GM23338 (cell line): ENCODE data around the gene CCDC187. TPM values are rescaled to one million over a fixed set of nuclear protein-coding genes. Genes with fewer than 3 reads are reported as not detected.

ENCODE experiments used
- ATAC-seq: fragments of 200-7000 bp; cut with Tn5 transposase; 3 replicates; pipeline ENCODE4 v1.9.1; 2020
- DNase-seq: peaks from one replicate; pipeline ENCODE4 v3.0.0-alpha.2; 2015; ENCODE audit warnings: low spot score
- H2AFZ ChIP-seq: fragments of 200-600 bp; sonication (generic); 2 replicates; pipeline ENCODE4 v1.8.0; 2016; ENCODE audit warnings: antibody characterized with exemption, mild to moderate bottlenecking, moderate library complexity
- H3F3A ChIP-seq: fragments of 200-600 bp; sonication (generic); replicated peaks from 2 replicates; pipeline ENCODE4 v1.8.0; 2017; ENCODE audit warnings: antibody characterized with exemption, mixed run types, low read depth
- H3K27ac ChIP-seq: fragments of 200-600 bp; sonication (generic); 2 replicates; pipeline ENCODE4 v1.6.1; 2016; ENCODE audit warnings: low read depth
- H3K27me3 ChIP-seq: fragments of 200-600 bp; sonication (generic); 2 replicates; pipeline ENCODE4 v1.8.0; 2016; ENCODE audit warnings: mild to moderate bottlenecking, mixed run types, moderate library complexity; ENCODE audit not compliant: insufficient read depth
- H3K36me3 ChIP-seq: fragments of 200-600 bp; sonication (generic); 2 replicates; pipeline ENCODE4 v1.8.0; 2016; ENCODE audit warnings: mild to moderate bottlenecking; ENCODE audit not compliant: insufficient read depth
- H3K4me1 ChIP-seq: fragments of 200-600 bp; sonication (generic); 2 replicates; pipeline ENCODE4 v1.8.0; 2016; ENCODE audit warnings: mild to moderate bottlenecking, moderate library complexity; ENCODE audit not compliant: insufficient read depth
- H3K4me2 ChIP-seq: fragments of 200-600 bp; sonication (generic); 2 replicates; pipeline ENCODE4 v1.7.1; 2017; ENCODE audit warnings: mixed run types
- H3K4me3 ChIP-seq: fragments of 200-600 bp; sonication (generic); 2 replicates; pipeline ENCODE4 v1.6.1; 2016; ENCODE audit warnings: mixed run types
- H3K79me2 ChIP-seq: fragments of 200-600 bp; sonication (generic); replicated peaks from 2 replicates; pipeline ENCODE4 v1.8.0; 2017; ENCODE audit warnings: mild to moderate bottlenecking; ENCODE audit not compliant: insufficient read depth
- H3K9me2 ChIP-seq: fragments of 200-600 bp; sonication (generic); 2 replicates; pipeline ENCODE4 v1.8.0; 2017; ENCODE audit not compliant: insufficient read depth
- H4K20me1 ChIP-seq: fragments of 200-600 bp; sonication (generic); replicated peaks from 2 replicates; pipeline ENCODE4 v1.8.0; 2017; ENCODE audit warnings: mild to moderate bottlenecking; ENCODE audit not compliant: insufficient read depth
- H3K27ac Mint-ChIP-seq: 2 replicates; pipeline ENCODE4 v1.8.0; 2020; ENCODE audit warnings: inconsistent platforms, mild to moderate bottlenecking, moderate library complexity, mixed read lengths
- H3K27me3 Mint-ChIP-seq: 3 replicates; pipeline ENCODE4 v1.8.0; 2022; ENCODE audit warnings: low read depth, mild to moderate bottlenecking, moderate library complexity, mixed read lengths, inconsistent platforms; ENCODE audit not compliant: insufficient read depth, poor library complexity
- H3K36me3 Mint-ChIP-seq: 3 replicates; pipeline ENCODE4 v1.8.0; 2021; ENCODE audit warnings: low read depth, mild to moderate bottlenecking, inconsistent platforms, moderate library complexity, mixed read lengths
- H3K4me1 Mint-ChIP-seq: 3 replicates; pipeline ENCODE4 v1.8.0; 2020; ENCODE audit warnings: mild to moderate bottlenecking, inconsistent platforms, mixed read lengths
- H3K4me3 Mint-ChIP-seq: 3 replicates; pipeline ENCODE4 v1.8.0; 2021; ENCODE audit warnings: moderate library complexity, mild to moderate bottlenecking, inconsistent platforms, mixed read lengths
- H3K9me3 Mint-ChIP-seq: 3 replicates; pipeline ENCODE4 v1.8.0; 2020; ENCODE audit warnings: moderate library complexity, mild to moderate bottlenecking, inconsistent platforms, mixed read lengths
- CREB1 ChIP-seq: fragments of 250-450 bp; sonication (Bioruptor Pico); IDR thresholded peaks from 2 replicates; pipeline ENCODE4 v1.5.0; 2020; ENCODE audit warnings: low read depth, mild to moderate bottlenecking, moderate library complexity
- ETS1 ChIP-seq: IDR thresholded peaks from 2 replicates; pipeline ENCODE4 v1.6.1; 2016; ENCODE audit warnings: antibody characterized with exemption
- POLR2AphosphoS5 ChIP-seq: IDR thresholded peaks from 2 replicates; pipeline ENCODE4 v1.6.1; 2016; ENCODE audit warnings: antibody characterized with exemption, low read depth
- REST ChIP-seq: IDR thresholded peaks from one replicate; pipeline ENCODE4 v1.6.1; 2018; ENCODE audit warnings: antibody characterized with exemption; ENCODE audit not compliant: unreplicated experiment
- ZNF462 ChIP-seq: fragments of 250-450 bp; sonication (Bioruptor Pico); IDR thresholded peaks from 2 replicates; pipeline ENCODE4 v1.5.0; 2020; ENCODE audit warnings: mild to moderate bottlenecking, moderate library complexity
- polyA plus RNA-seq: library from polyadenylated mRNA; unstranded; fragments of >200 nt; fragmentation: Nextera tagmentation; extraction: Ambion mirVana; gene quantifications from 2 replicates; pipeline ENCODE4 v1.2.1, GENCODE V29; 2016
- total RNA-seq: library from RNA; depleted of rRNA; stranded (reverse); fragments of >200 nt; shearing (Covaris generic); gene quantifications from 2 replicates; pipeline ENCODE4 v1.2.3, GENCODE V29; 2014

Gene CCDC187
- total and polyA plus RNA-seq, 2 experiments from 2014 or later = 0.14 TPM; not detected in 1

GRCh38 chr9:136327304-136327974 lies 23.5 kb upstream of the CCDC187 start, which contains the start of gene GPSM1:
TSS of gene GPSM1 (plus strand) at chr9:136327539. CDS start at chr9:136327696, 157 bp downstream.
- Mint-ChIP-seq H3K4me3 (peak within 1 kb of the TSS; percentile 68), H3K9me3 (no peaks in the 10 kb centered on the region), H3K27ac (peak within 1 kb of the TSS; percentile 86), H3K27me3 (peaks cover 9% of the 10 kb centered on the region), H3K36me3 (no peaks in the 10 kb centered on the region), H3K4me1 (peaks cover 8% of the 10 kb centered on the region)
- no peaks in the 10 kb centered on the region for H3K9me2 ChIP-seq
- H3K79me2 ChIP-seq = no peaks in the 10 kb centered on the region; the same call in 1 of the 2 replicates
- H3K27ac ChIP-seq = peak within 1 kb of the TSS; percentile 84
- TF ChIP-seq CREB1 (peak; percentile 29; the same call in 1 of the 2 replicates), REST (no peak), ETS1 (no peak), POLR2AphosphoS5 (peak; percentile 34; the same call in 1 of the 2 replicates), ZNF462 (no peak)
- peak; percentile 37 for ATAC-seq
- H2AFZ ChIP-seq = peak within 1 kb of the TSS; percentile 85
- H3K27me3 ChIP-seq = no peaks in the 10 kb centered on the region
- H3K4me2 ChIP-seq = peak within 1 kb of the TSS; percentile 75
- H3K4me1 ChIP-seq = peaks cover 17% of the 10 kb centered on the region
- peak within 1 kb of the TSS; percentile 48 for H3K4me3 ChIP-seq
- H3F3A ChIP-seq = 0 out of 2 replicates have a peak, but pooled peaks cover 3% of the 10 kb centered on the region
- no peaks in the 10 kb centered on the region for H4K20me1 ChIP-seq
- H3K36me3 ChIP-seq = no peaks in the 10 kb centered on the region
- peak; percentile 63 for DNase-seq
